HepG2 (cell line): ENCODE results near the gene LRP10. TPM values are rescaled to one million over a fixed set of nuclear protein-coding genes. Genes with fewer than 3 reads are reported as not detected.
A peak's percentile ranks its signal among the peaks of the same experiment; 100 is the strongest.

Experiments
- CBX5 ChIP-seq: sonication (generic); formaldehyde crosslinking; IDR thresholded peaks from 2 replicates; pipeline ENCODE4 v1.4.0; 2020; ENCODE audit warnings: missing genetic modification reagents, borderline replicate concordance
- HES4 ChIP-seq: sonication (generic); formaldehyde crosslinking; IDR thresholded peaks from 2 replicates; pipeline ENCODE4 v1.9.0; 2021; ENCODE audit warnings: mild to moderate bottlenecking, missing genetic modification reagents, borderline replicate concordance
- HOXA3 ChIP-seq: sonication (generic); formaldehyde crosslinking; IDR thresholded peaks from 2 replicates; pipeline ENCODE4 v1.5.0; 2020; ENCODE audit warnings: missing genetic modification reagents
- MBD4 ChIP-seq: IDR thresholded peaks from 2 replicates; pipeline ENCODE4 v1.6.1; 2012; ENCODE audit warnings: low read length, inconsistent platforms, borderline replicate concordance
- NR2F6 ChIP-seq, 2 experiments: IDR thresholded peaks; 2 replicates each; pipeline ENCODE4 v1.6.1; 2016; ENCODE audit warnings: antibody characterized with exemption in 1 of 2, mild to moderate bottlenecking in 1 of 2
- RFXAP ChIP-seq: sonication (generic); formaldehyde crosslinking; IDR thresholded peaks from 2 replicates; pipeline ENCODE4 v1.4.0; 2020; ENCODE audit warnings: missing genetic modification reagents, borderline replicate concordance
- TCF7 ChIP-seq: sonication (generic); IDR thresholded peaks from 2 replicates; pipeline ENCODE4 v1.6.1; 2016; ENCODE audit warnings: antibody characterized with exemption, low read depth
- TEAD3 ChIP-seq: optimal IDR thresholded peaks from 2 replicates; pipeline ENCODE3; 2016; ENCODE audit warnings: borderline replicate concordance
- ZNF317 ChIP-seq: sonication (generic); formaldehyde crosslinking; IDR thresholded peaks from 2 replicates; pipeline ENCODE4 v1.5.0; 2020; ENCODE audit warnings: mild to moderate bottlenecking, missing genetic modification reagents
- polyA plus RNA-seq, 8 experiments: library from polyadenylated mRNA; depleted of rRNA in 3 of 8; stranded (reverse) in 7 of 8; unstranded in 1 of 8; fragments of >200 nt; fragmentation: Illumina TruSeq in 4 of 8; extraction: Trizol in 4 of 8; gene quantifications; 2 replicates each; pipeline versions ENCODE4 v1.2.1 to v1.2.3, GENCODE V29; 2011 to 2016; ENCODE audit warnings: low read depth in 4 of 8, missing spikeins in 1 of 8, mixed read lengths in 1 of 8; ENCODE audit not compliant: insufficient read depth in 1 of 8
- total RNA-seq, 5 experiments: library from RNA; depleted of rRNA; stranded (reverse); fragments of >200 nt; fragmentation: Illumina TruSeq; extraction: Trizol; gene quantifications; 2 replicates each; pipeline ENCODE4 v1.2.3, GENCODE V29; 2016; ENCODE audit warnings: low read depth in 1 of 5
- TF ChIP-seq, protein P1 (sequence below): IDR thresholded peaks from 2 replicates; pipeline ENCODE4 v1.6.1; 2016; ENCODE audit warnings: low read depth, control low read depth
- TF ChIP-seq, protein P2 (sequence below): sonication (generic); formaldehyde crosslinking; IDR thresholded peaks from one replicate; pipeline ENCODE4 v1.5.1; 2020; ENCODE audit warnings: mild to moderate bottlenecking, missing genetic modification reagents; ENCODE audit errors: not compliant biosample characterization
- TF ChIP-seq, protein P3 (sequence below): sonication (generic); formaldehyde crosslinking; IDR thresholded peaks from 2 replicates; pipeline ENCODE4 v1.5.1; 2020; ENCODE audit warnings: mild to moderate bottlenecking, missing genetic modification reagents, moderate library complexity
- TF ChIP-seq, protein P4 (sequence below): sonication (generic); formaldehyde crosslinking; IDR thresholded peaks from 2 replicates; pipeline ENCODE4 v1.4.0; 2020; ENCODE audit warnings: missing genetic modification reagents

Gene LRP10
- total and polyA plus RNA-seq, 2 of the 13 experiments (the other 11 are each of a cell fraction or from before 2014, with no cell fraction given) = 16.9 to 45.2 TPM

DNA sequence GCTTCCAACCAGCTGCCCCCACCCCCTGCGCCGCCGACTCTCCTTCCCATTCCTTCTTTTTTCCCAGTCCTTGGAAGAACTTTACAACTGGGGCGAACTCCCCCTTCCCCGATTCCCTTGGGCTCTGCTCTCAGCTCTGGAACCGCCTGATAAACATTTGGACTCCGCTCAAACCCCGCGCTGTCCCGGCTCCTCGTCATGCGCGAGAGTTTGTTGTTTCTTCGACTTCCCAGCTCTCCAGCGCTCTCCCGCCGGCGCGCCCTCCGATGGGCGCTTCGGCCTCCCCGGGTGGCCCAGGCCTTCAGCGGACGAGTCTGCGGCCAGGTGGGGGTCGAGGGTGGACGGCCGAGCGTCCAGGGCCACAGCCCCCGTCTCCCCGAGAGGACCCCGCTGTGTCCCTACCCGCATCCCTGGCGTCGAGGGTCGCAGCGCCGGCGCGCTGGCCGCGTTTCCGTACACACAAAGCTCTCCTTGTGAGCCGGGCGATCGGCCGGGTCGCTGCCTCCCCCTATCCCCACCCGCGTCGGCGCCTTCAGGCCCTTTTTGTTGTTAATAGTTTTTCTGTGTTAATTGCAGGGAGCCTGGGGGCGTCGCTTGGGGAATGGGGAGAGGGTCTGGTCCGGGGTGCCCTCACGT lies 34.3 kb upstream of the LRP10 start (continued):
- peak; percentile 67 for TF ChIP-seq HOXA3 (CRISPR knock-in tag)
- TF ChIP-seq, protein P1, sequence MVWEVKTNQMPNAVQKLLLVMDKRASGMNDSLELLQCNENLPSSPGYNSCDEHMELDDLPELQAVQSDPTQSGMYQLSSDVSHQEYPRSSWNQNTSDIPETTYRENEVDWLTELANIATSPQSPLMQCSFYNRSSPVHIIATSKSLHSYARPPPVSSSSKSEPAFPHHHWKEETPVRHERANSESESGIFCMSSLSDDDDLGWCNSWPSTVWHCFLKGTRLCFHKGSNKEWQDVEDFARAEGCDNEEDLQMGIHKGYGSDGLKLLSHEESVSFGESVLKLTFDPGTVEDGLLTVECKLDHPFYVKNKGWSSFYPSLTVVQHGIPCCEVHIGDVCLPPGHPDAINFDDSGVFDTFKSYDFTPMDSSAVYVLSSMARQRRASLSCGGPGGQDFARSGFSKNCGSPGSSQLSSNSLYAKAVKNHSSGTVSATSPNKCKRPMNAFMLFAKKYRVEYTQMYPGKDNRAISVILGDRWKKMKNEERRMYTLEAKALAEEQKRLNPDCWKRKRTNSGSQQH (CRISPR knock-in tag) = no peak
- TF ChIP-seq NR2F6 (IDR thresholded peaks at IDR 0.05) = no peak
- TF ChIP-seq NR2F6 (CRISPR knock-in tag; IDR thresholded peaks at IDR 0.05) = peak; percentile 37
- 0 out of 2 replicates have a peak, but pooled peaks have one; percentile 48 for TF ChIP-seq ZNF317 (CRISPR knock-in tag)
- TF ChIP-seq, protein P2, sequence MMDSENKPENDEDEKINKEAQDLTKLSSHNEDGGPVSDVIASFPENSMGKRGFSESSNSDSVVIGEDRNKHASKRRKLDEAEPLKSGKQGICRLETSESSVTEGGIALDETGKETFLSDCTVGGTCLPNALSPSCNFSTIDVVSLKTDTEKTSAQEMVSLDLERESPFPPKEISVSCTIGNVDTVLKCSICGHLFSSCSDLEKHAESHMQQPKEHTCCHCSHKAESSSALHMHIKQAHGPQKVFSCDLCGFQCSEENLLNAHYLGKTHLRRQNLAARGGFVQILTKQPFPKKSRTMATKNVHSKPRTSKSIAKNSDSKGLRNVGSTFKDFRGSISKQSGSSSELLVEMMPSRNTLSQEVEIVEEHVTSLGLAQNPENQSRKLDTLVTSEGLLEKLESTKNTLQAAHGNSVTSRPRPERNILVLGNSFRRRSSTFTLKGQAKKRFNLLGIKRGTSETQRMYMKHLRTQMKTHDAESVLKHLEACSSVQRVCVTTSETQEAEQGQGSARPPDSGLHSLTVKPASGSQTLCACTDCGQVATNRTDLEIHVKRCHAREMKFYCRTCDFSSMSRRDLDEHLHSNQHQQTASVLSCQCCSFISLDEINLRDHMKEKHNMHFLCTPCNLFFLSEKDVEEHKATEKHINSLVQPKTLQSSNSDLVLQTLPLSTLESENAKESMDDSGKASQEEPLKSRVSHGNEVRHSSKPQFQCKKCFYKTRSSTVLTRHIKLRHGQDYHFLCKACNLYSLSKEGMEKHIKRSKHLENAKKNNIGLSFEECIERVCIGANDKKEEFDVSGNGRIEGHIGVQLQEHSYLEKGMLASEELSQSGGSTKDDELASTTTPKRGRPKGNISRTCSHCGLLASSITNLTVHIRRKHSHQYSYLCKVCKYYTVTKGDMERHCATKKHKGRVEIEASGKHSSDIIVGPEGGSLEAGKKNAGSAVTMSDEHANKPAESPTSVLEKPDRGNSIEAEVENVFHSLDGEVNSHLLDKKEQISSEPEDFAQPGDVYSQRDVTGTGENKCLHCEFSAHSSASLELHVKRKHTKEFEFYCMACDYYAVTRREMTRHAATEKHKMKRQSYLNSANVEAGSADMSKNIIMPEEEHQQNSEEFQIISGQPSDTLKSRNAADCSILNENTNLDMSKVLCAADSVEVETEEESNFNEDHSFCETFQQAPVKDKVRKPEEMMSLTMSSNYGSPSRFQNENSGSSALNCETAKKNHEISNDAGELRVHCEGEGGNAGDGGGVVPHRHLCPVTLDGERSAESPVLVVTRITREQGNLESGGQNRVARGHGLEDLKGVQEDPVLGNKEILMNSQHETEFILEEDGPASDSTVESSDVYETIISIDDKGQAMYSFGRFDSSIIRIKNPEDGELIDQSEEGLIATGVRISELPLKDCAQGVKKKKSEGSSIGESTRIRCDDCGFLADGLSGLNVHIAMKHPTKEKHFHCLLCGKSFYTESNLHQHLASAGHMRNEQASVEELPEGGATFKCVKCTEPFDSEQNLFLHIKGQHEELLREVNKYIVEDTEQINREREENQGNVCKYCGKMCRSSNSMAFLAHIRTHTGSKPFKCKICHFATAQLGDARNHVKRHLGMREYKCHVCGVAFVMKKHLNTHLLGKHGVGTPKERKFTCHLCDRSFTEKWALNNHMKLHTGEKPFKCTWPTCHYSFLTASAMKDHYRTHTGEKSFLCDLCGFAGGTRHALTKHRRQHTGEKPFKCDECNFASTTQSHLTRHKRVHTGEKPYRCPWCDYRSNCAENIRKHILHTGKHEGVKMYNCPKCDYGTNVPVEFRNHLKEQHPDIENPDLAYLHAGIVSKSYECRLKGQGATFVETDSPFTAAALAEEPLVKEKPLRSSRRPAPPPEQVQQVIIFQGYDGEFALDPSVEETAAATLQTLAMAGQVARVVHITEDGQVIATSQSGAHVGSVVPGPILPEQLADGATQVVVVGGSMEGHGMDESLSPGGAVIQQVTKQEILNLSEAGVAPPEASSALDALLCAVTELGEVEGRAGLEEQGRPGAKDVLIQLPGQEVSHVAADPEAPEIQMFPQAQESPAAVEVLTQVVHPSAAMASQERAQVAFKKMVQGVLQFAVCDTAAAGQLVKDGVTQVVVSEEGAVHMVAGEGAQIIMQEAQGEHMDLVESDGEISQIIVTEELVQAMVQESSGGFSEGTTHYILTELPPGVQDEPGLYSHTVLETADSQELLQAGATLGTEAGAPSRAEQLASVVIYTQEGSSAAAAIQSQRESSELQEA (CRISPR knock-in tag) = peak; percentile 97
- TF ChIP-seq, protein P3, sequence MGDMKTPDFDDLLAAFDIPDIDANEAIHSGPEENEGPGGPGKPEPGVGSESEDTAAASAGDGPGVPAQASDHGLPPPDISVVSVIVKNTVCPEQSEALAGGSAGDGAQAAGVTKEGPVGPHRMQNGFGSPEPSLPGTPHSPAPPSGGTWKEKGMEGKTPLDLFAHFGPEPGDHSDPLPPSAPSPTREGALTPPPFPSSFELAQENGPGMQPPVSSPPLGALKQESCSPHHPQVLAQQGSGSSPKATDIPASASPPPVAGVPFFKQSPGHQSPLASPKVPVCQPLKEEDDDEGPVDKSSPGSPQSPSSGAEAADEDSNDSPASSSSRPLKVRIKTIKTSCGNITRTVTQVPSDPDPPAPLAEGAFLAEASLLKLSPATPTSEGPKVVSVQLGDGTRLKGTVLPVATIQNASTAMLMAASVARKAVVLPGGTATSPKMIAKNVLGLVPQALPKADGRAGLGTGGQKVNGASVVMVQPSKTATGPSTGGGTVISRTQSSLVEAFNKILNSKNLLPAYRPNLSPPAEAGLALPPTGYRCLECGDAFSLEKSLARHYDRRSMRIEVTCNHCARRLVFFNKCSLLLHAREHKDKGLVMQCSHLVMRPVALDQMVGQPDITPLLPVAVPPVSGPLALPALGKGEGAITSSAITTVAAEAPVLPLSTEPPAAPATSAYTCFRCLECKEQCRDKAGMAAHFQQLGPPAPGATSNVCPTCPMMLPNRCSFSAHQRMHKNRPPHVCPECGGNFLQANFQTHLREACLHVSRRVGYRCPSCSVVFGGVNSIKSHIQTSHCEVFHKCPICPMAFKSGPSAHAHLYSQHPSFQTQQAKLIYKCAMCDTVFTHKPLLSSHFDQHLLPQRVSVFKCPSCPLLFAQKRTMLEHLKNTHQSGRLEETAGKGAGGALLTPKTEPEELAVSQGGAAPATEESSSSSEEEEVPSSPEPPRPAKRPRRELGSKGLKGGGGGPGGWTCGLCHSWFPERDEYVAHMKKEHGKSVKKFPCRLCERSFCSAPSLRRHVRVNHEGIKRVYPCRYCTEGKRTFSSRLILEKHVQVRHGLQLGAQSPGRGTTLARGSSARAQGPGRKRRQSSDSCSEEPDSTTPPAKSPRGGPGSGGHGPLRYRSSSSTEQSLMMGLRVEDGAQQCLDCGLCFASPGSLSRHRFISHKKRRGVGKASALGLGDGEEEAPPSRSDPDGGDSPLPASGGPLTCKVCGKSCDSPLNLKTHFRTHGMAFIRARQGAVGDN (CRISPR knock-in tag) = peak; percentile 98
- TF ChIP-seq, protein P4, sequence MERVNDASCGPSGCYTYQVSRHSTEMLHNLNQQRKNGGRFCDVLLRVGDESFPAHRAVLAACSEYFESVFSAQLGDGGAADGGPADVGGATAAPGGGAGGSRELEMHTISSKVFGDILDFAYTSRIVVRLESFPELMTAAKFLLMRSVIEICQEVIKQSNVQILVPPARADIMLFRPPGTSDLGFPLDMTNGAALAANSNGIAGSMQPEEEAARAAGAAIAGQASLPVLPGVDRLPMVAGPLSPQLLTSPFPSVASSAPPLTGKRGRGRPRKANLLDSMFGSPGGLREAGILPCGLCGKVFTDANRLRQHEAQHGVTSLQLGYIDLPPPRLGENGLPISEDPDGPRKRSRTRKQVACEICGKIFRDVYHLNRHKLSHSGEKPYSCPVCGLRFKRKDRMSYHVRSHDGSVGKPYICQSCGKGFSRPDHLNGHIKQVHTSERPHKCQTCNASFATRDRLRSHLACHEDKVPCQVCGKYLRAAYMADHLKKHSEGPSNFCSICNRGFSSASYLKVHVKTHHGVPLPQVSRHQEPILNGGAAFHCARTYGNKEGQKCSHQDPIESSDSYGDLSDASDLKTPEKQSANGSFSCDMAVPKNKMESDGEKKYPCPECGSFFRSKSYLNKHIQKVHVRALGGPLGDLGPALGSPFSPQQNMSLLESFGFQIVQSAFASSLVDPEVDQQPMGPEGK (CRISPR knock-in tag) = peak; percentile 45
- no peak for TF ChIP-seq MBD4
- peak; percentile 22 for TF ChIP-seq TEAD3
- 0 out of 2 replicates have a peak, but pooled peaks have one; percentile 62 for TF ChIP-seq CBX5
- no peak for TF ChIP-seq HES4 (CRISPR knock-in tag)
- TF ChIP-seq RFXAP (CRISPR knock-in tag) = no peak
- TF ChIP-seq TCF7 = no peak
